IMR-90 (cell line): Measurements from ENCODE around the gene NPEPL1. TPM values are rescaled to one million over a fixed set of nuclear protein-coding genes. Genes with fewer than 3 reads are reported as not detected.

Source experiments
- ATAC-seq: fragments of 200-7000 bp; cut with Tn5 transposase; 2 replicates; pipeline ENCODE4 v1.9.1; 2020; ENCODE audit warnings: low read depth, mild to moderate bottlenecking, moderate library complexity
- BruUV-seq: library from RNA; stranded (reverse); fragments of 400-500 nt; replicated peaks from 2 replicates; lab custom pipeline; 2021; lab: Mats Ljungman, UMichigan
- CTCF ChIA-PET: fragments of 300-600 bp; formaldehyde crosslinking; extraction: SDS; loops from one replicate; lab custom pipeline; 2021; ENCODE audit warnings: antibody characterized with exemption; lab: Yijun Ruan, JAX
- POLR2A ChIA-PET: fragments of 300-600 bp; sonication (Branson Sonifier 250); formaldehyde crosslinking; loops from one replicate; lab custom pipeline; 2022; ENCODE audit warnings: antibody characterized with exemption; ENCODE audit not compliant: unreplicated experiment; lab: Charles Lee
- DNase-seq: peaks from one replicate; pipeline ENCODE4 v3.0.0; 2013
- H2AFZ ChIP-seq: replicated peaks from 2 replicates; pipeline ENCODE3; 2013; ENCODE audit warnings: low read length, mild to moderate bottlenecking; ENCODE audit not compliant: poor library complexity
- H2AK5ac ChIP-seq: 2 replicates; pipeline ENCODE4 v1.6.1; 2013; ENCODE audit warnings: low read depth, low read length, inconsistent platforms
- H2AK9ac ChIP-seq: replicated peaks from 2 replicates; pipeline ENCODE3; 2013; ENCODE audit warnings: mild to moderate bottlenecking, low read depth, low read length, moderate library complexity; ENCODE audit not compliant: poor library complexity
- H2BK120ac ChIP-seq: 2 replicates; pipeline ENCODE4 v1.6.1; 2013; ENCODE audit warnings: low read depth, low read length, inconsistent platforms
- H2BK15ac ChIP-seq: 3 replicates; pipeline ENCODE4 v1.6.1; 2013; ENCODE audit warnings: low read depth, low read length, inconsistent platforms
- H2BK20ac ChIP-seq: 2 replicates; pipeline ENCODE4 v1.6.1; 2013; ENCODE audit warnings: low read depth, mild to moderate bottlenecking, inconsistent platforms, low read length, moderate library complexity
- H2BK5ac ChIP-seq: 2 replicates; pipeline ENCODE4 v1.6.1; 2013; ENCODE audit warnings: mild to moderate bottlenecking, low read depth, low read length, inconsistent platforms; ENCODE audit not compliant: poor library complexity, severe bottlenecking
- H3K14ac ChIP-seq: replicated peaks from 2 replicates; pipeline ENCODE4 v1.6.1; 2013; ENCODE audit warnings: low read depth, low read length, inconsistent platforms
- H3K18ac ChIP-seq: 2 replicates; pipeline ENCODE4 v1.6.1; 2013; ENCODE audit warnings: low read depth, low read length, control low read depth
- H3K23ac ChIP-seq: 2 replicates; pipeline ENCODE4 v1.6.1; 2013; ENCODE audit warnings: low read depth, low read length, inconsistent platforms
- H3K27ac ChIP-seq: 2 replicates; pipeline ENCODE4 v1.5.1; 2013; ENCODE audit warnings: mild to moderate bottlenecking, control low read depth, low read length; ENCODE audit not compliant: insufficient read depth
- H3K27me3 ChIP-seq: 2 replicates; pipeline ENCODE4 v1.6.1; 2013; ENCODE audit warnings: low read length; ENCODE audit not compliant: control insufficient read depth, insufficient read depth
- H3K36me3 ChIP-seq: 2 replicates; pipeline ENCODE4 v1.6.1; 2013; ENCODE audit warnings: low read length, mixed read lengths; ENCODE audit not compliant: control insufficient read depth, insufficient read depth
- H3K4ac ChIP-seq: 2 replicates; pipeline ENCODE4 v1.6.1; 2013; ENCODE audit warnings: low read depth, low read length, inconsistent platforms
- H3K4me1 ChIP-seq: 2 replicates; pipeline ENCODE4 v1.6.1; 2013; ENCODE audit warnings: low read length, mixed read lengths; ENCODE audit not compliant: control insufficient read depth, insufficient read depth
- H3K4me2 ChIP-seq: 2 replicates; pipeline ENCODE4 v1.6.1; 2013; ENCODE audit warnings: low read depth, mild to moderate bottlenecking, control low read depth, low read length, moderate library complexity
- H3K4me3 ChIP-seq: 2 replicates; pipeline ENCODE4 v1.5.1; 2013; ENCODE audit warnings: low read depth, mild to moderate bottlenecking, control low read depth, low read length, moderate library complexity; ENCODE audit not compliant: insufficient read depth
- H3K56ac ChIP-seq: 2 replicates; pipeline ENCODE4 v1.6.1; 2013; ENCODE audit warnings: low read length, inconsistent platforms; ENCODE audit not compliant: insufficient read depth; ENCODE audit errors: extremely low read depth
- H3K79me1 ChIP-seq, 2 experiments: 2 replicates each; pipeline ENCODE4 v1.6.1; 2013; ENCODE audit warnings: low read length in 2 of 2, inconsistent platforms in 1 of 2, low read depth in 1 of 2
- H3K9ac ChIP-seq: 2 replicates; pipeline ENCODE4 v1.6.1; 2013; ENCODE audit warnings: low read depth, low read length, control low read depth
- H3K9me1 ChIP-seq: 2 replicates; pipeline ENCODE4 v1.6.1; 2013; ENCODE audit warnings: low read length, inconsistent platforms; ENCODE audit not compliant: insufficient read depth
- H3K9me3 ChIP-seq: 2 replicates; pipeline ENCODE4 v1.6.1; 2013; ENCODE audit warnings: low read length; ENCODE audit not compliant: control insufficient read depth, insufficient read depth
- H4K20me1 ChIP-seq: 2 replicates; pipeline ENCODE4 v1.6.1; 2013; ENCODE audit warnings: low read length, inconsistent platforms; ENCODE audit not compliant: insufficient read depth
- H4K5ac ChIP-seq: 2 replicates; pipeline ENCODE4 v1.6.1; 2013; ENCODE audit warnings: mild to moderate bottlenecking, low read depth, low read length, control low read depth
- H4K8ac ChIP-seq, 2 experiments: 2 replicates each; pipeline ENCODE4 v1.6.1; 2013; ENCODE audit warnings: low read depth in 2 of 2, low read length in 2 of 2, control low read depth in 1 of 2, inconsistent platforms in 1 of 2
- H4K91ac ChIP-seq: 2 replicates; pipeline ENCODE4 v1.6.1; 2013; ENCODE audit warnings: low read depth, low read length, inconsistent platforms; ENCODE audit not compliant: insufficient read depth
- CEBPB ChIP-seq: IDR thresholded peaks from 2 replicates; pipeline ENCODE4 v1.6.1; 2012; ENCODE audit warnings: low read depth, low read length, improper control_type of control experiment
- FOS ChIP-seq: fragments of 150-350 bp; IDR thresholded peaks from 2 replicates; pipeline ENCODE4 v1.6.1; 2016; ENCODE audit warnings: low read depth, low read length
- MAZ ChIP-seq: IDR thresholded peaks from 2 replicates; pipeline ENCODE4 v1.6.1; 2012; ENCODE audit warnings: low read depth, mild to moderate bottlenecking, low read length, improper control_type of control experiment, moderate library complexity, borderline replicate concordance
- MXI1 ChIP-seq: IDR thresholded peaks from 2 replicates; pipeline ENCODE4 v1.6.1; 2012; ENCODE audit warnings: low read depth, mild to moderate bottlenecking, low read length, moderate library complexity, borderline replicate concordance
- POLR2A ChIP-seq: IDR thresholded peaks from 2 replicates; pipeline ENCODE4 v1.6.1; 2012; ENCODE audit warnings: mild to moderate bottlenecking, low read depth, low read length
- RFX5 ChIP-seq: IDR thresholded peaks from 2 replicates; pipeline ENCODE4 v1.8.0; 2012; ENCODE audit warnings: low read depth, mild to moderate bottlenecking, low read length, moderate library complexity
- SMC3 ChIP-seq: fragments of 150-350 bp; IDR thresholded peaks from 2 replicates; pipeline ENCODE4 v1.6.1; 2016; ENCODE audit warnings: low read depth, mild to moderate bottlenecking, antibody characterized with exemption, low read length, moderate library complexity
- WGBS, 2 experiments: methylation state at CpG; one replicate each; pipeline versions ENCODE4 v1.1.5 to v1.1.7; 2013; ENCODE audit warnings: missing lambda C conversion rate in 2 of 2; ENCODE audit not compliant: insufficient read length in 1 of 2; ENCODE audit errors: extremely low coverage in 2 of 2; 5-methylcytosine and 5-hydroxymethylcytosine counted together
- dilution Hi-C: fragments of 300-500 bp; cut with HindIII; formaldehyde crosslinking; loops from one replicate; pipeline ENCODE4 v1.14.3; 2018; ENCODE audit warnings: low sequenced_read_pairs; ENCODE audit not compliant: unreplicated experiment
- in situ Hi-C: fragments of 300-500 bp; cut with MboI; formaldehyde crosslinking; loops from 3 replicates; pipeline ENCODE4 v1.14.3; 2019; ENCODE audit warnings: low sequenced_read_pairs, inconsistent platforms, mixed read lengths
- intact Hi-C: fragments of 100-400 bp; cut with micrococcal nuclease; formaldehyde crosslinking; loops from 2 replicates; pipeline ENCODE4 v1.10.0; 2022
- polyA plus RNA-seq, 3 experiments: library from polyadenylated mRNA; depleted of rRNA; stranded (reverse); fragments of >200 nt; gene quantifications; 2 replicates each; pipeline ENCODE4 v1.2.3, GENCODE V29; 2012; ENCODE audit warnings: low replicate concordance in 1 of 3
- total RNA-seq: library from RNA; depleted of rRNA; stranded (reverse); fragments of >200 nt; gene quantifications from 2 replicates; pipeline ENCODE4 v1.2.3, GENCODE V29; 2012
- TF ChIP-seq, protein P1 (sequence below): conservative IDR thresholded peaks from 2 replicates; pipeline ENCODE4 v1.5.1; 2012; ENCODE audit warnings: mild to moderate bottlenecking, low read depth, low read length, improper control_type of control experiment
- TF ChIP-seq, protein P2 (sequence below): fragments of 150-350 bp; IDR thresholded peaks from 2 replicates; pipeline ENCODE4 v1.6.1; 2016; ENCODE audit warnings: low read depth, mild to moderate bottlenecking, low read length, moderate library complexity, borderline replicate concordance
- TF ChIP-seq, protein P3 (sequence below): fragments of 150-350 bp; IDR thresholded peaks from 2 replicates; pipeline ENCODE4 v1.6.1; 2017; ENCODE audit warnings: mild to moderate bottlenecking, antibody characterized with exemption, low read length, low read depth

Gene NPEPL1
- total and polyA plus RNA-seq, 2 of the 4 experiments (the other 2 are of a cell fraction) = 6.3 to 10.4 TPM

- H3K9ac ChIP-seq = no peak overlapping the region
- H3K9me3 ChIP-seq = no peaks in the 10 kb centered on the region
- H3K14ac ChIP-seq = no peak overlapping the region
- H2AK5ac ChIP-seq = no peak overlapping the region
- no peak overlapping the region for H3K4me3 ChIP-seq
- no peak overlapping the region for H4K5ac ChIP-seq
- WGBS, 2 experiments = 70% methylated on average over 8 of the region's 17 CpGs; no CpG with 5 or more reads in 1 of the 2 experiments
- H2BK20ac ChIP-seq = no peak overlapping the region
- H2BK120ac ChIP-seq = no peak overlapping the region
- no peak overlapping the region for H3K4me2 ChIP-seq
- peak overlapping the region; percentile 3 for H2AK9ac ChIP-seq
- no TSS peak for BruUV-seq
- no peak overlapping the region for H2BK15ac ChIP-seq
- peak overlapping the region; percentile 17; the same call in 1 of the 2 replicates for H3K56ac ChIP-seq
- H3K27ac ChIP-seq = no peak overlapping the region
- no peaks in the 10 kb centered on the region for H3K79me1 ChIP-seq
- H4K8ac ChIP-seq = no peak overlapping the region
- no peaks in the 10 kb centered on the region for H3K27me3 ChIP-seq
- DNase-seq (no peak), ATAC-seq (no peak)
- ChIA-PET POLR2A (no interaction called here), CTCF (interaction anchor here (0.6 kb wide), 1 partner anchor 81 kb away, joined by 8 read pairs; no protein-coding TSS in a partner anchor)
- TF ChIP-seq, protein P1, sequence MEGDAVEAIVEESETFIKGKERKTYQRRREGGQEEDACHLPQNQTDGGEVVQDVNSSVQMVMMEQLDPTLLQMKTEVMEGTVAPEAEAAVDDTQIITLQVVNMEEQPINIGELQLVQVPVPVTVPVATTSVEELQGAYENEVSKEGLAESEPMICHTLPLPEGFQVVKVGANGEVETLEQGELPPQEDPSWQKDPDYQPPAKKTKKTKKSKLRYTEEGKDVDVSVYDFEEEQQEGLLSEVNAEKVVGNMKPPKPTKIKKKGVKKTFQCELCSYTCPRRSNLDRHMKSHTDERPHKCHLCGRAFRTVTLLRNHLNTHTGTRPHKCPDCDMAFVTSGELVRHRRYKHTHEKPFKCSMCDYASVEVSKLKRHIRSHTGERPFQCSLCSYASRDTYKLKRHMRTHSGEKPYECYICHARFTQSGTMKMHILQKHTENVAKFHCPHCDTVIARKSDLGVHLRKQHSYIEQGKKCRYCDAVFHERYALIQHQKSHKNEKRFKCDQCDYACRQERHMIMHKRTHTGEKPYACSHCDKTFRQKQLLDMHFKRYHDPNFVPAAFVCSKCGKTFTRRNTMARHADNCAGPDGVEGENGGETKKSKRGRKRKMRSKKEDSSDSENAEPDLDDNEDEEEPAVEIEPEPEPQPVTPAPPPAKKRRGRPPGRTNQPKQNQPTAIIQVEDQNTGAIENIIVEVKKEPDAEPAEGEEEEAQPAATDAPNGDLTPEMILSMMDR = no peak
- no peak for TF ChIP-seq MAZ
- no peak for TF ChIP-seq POLR2A
- TF ChIP-seq MXI1 = no peak
- TF ChIP-seq SMC3 = no peak
- TF ChIP-seq, protein P2, sequence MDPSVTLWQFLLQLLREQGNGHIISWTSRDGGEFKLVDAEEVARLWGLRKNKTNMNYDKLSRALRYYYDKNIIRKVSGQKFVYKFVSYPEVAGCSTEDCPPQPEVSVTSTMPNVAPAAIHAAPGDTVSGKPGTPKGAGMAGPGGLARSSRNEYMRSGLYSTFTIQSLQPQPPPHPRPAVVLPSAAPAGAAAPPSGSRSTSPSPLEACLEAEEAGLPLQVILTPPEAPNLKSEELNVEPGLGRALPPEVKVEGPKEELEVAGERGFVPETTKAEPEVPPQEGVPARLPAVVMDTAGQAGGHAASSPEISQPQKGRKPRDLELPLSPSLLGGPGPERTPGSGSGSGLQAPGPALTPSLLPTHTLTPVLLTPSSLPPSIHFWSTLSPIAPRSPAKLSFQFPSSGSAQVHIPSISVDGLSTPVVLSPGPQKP = no peak
- TF ChIP-seq, protein P3, sequence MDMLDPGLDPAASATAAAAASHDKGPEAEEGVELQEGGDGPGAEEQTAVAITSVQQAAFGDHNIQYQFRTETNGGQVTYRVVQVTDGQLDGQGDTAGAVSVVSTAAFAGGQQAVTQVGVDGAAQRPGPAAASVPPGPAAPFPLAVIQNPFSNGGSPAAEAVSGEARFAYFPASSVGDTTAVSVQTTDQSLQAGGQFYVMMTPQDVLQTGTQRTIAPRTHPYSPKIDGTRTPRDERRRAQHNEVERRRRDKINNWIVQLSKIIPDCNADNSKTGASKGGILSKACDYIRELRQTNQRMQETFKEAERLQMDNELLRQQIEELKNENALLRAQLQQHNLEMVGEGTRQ = no peak
- TF ChIP-seq FOS = no peak
- no peak for TF ChIP-seq RFX5
- TF ChIP-seq CEBPB = no peak
- intact Hi-C loops = no loop called here
- H3K18ac ChIP-seq = no peak overlapping the region
- H3K9me1 ChIP-seq = no peaks in the 10 kb centered on the region
- no peak overlapping the region for H3K23ac ChIP-seq
- in situ Hi-C loops = no loop called here
- no peak overlapping the region for H3K4ac ChIP-seq
- peak overlapping the region; percentile 49 for H2AFZ ChIP-seq
- dilution Hi-C loops = no loop called here
- no peaks in the 10 kb centered on the region for H4K20me1 ChIP-seq
- no peak overlapping the region for H4K91ac ChIP-seq
- H3K4me1 ChIP-seq = no peaks in the 10 kb centered on the region
- no peak overlapping the region for H2BK5ac ChIP-seq
- no peaks in the 10 kb centered on the region for H3K36me3 ChIP-seq
These were observed 18.1 kb downstream of the NPEPL1 start for GRCh38 chr20:58710481-58711265.
